ENCODE results near the gene ZNF30.

DNA sequence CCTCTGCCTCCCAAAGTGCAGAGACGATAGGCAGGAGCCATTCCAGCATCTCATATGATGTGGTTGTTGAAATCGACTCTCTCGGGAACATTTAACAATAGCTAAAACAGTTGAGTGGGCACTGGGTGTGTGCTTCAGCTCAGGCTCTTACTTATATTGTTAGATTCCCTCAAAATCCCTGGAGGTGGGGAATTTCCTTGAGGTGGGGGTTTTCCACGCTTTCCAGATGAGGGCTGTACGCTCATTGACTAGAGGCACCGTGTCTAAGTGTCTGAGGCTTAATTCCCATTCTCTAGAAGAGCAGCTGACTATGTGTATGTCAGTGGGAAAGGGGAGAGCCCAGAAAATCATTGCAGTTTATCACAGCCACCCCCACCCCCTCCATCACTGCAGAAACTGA is 62.6 kb downstream of the ZNF30 start:
- TF ChIP-seq TAF1 (IDR thresholded peaks at IDR 0.05; ENCODE audit: low read depth, low read length), result no peak
- no peak for TF ChIP-seq PAX5 (IDR thresholded peaks at IDR 0.05; ENCODE audit: insufficient read depth, low read length, severe bottlenecking)
- TF ChIP-seq POLR2AphosphoS5 (IDR thresholded peaks at IDR 0.05; ENCODE audit: low read depth, low read length), result no peak
- no peak for TF ChIP-seq POLR2A (IDR thresholded peaks at IDR 0.05; ENCODE audit: low read depth, low read length)
- no peak for TF ChIP-seq SPI1 (IDR thresholded peaks at IDR 0.05; ENCODE audit: low read depth, low read length)
